Endothelial cell of umbilical vein (primary cell): ENCODE results near the gene MORC1. TPM values are rescaled to one million over a fixed set of nuclear protein-coding genes. Genes with fewer than 3 reads are reported as not detected.

ENCODE experiments used
- BruUV-seq: library from RNA; stranded (reverse); fragments of 400-500 nt; replicated peaks from 2 replicates; lab custom pipeline; 2021; lab: Mats Ljungman, UMichigan
- CTCF ChIA-PET: fragments of 300-600, 350-600 bp; sonication (Branson Sonifier 250); formaldehyde crosslinking; loops from one replicate; lab custom pipeline; 2021; ENCODE audit warnings: antibody characterized with exemption, inconsistent platforms; lab: Charles Lee
- POLR2A ChIA-PET: fragments of 300-600, 350-600 bp; sonication (Branson Sonifier 250); formaldehyde crosslinking; loops from one replicate; lab custom pipeline; 2021; ENCODE audit warnings: antibody characterized with exemption, inconsistent platforms; lab: Charles Lee
- DNase-seq: peaks from one replicate; pipeline ENCODE4 v3.0.0-alpha.2; 2011; ENCODE audit warnings: low read depth, low spot score
- FAIRE-seq: peaks from 2 replicates; lab custom pipeline; 2011; peaks lifted over from hg19 to GRCh38; lab: Jason Lieb, UNC
- H2AFZ ChIP-seq: 2 replicates; pipeline ENCODE4 v1.6.0; 2012; ENCODE audit warnings: low read depth, low read length, control low read depth, inconsistent platforms
- H3K27ac ChIP-seq: 2 replicates; pipeline ENCODE4 v1.5.1; 2011; ENCODE audit warnings: low read depth, mild to moderate bottlenecking, control low read depth, low read length, moderate library complexity; ENCODE audit not compliant: insufficient read depth
- H3K27me3 ChIP-seq, 2 experiments: 2 replicates each; pipeline versions ENCODE4 v1.6.0 to v1.6.1; 2011; ENCODE audit warnings: low read length in 2 of 2, mixed read lengths in 1 of 2; ENCODE audit not compliant: control insufficient read depth in 2 of 2, insufficient read depth in 2 of 2
- H3K36me3 ChIP-seq, 2 experiments: 2 replicates in 1 of 2; 3 replicates in 1 of 2; pipeline ENCODE4 v1.5.1; 2011; ENCODE audit warnings: low read length in 2 of 2, mild to moderate bottlenecking in 1 of 2, moderate library complexity in 1 of 2; ENCODE audit not compliant: control insufficient read depth in 2 of 2, insufficient read depth in 2 of 2; ENCODE audit errors: extremely low read depth in 1 of 2
- H3K4me1 ChIP-seq: 3 replicates; pipeline ENCODE4 v1.5.1; 2011; ENCODE audit warnings: mild to moderate bottlenecking, low read length; ENCODE audit not compliant: control insufficient read depth, insufficient read depth; ENCODE audit errors: extremely low read depth
- H3K4me2 ChIP-seq: 2 replicates; pipeline ENCODE4 v1.6.1; 2011; ENCODE audit warnings: low read length, control low read depth, mixed read lengths; ENCODE audit not compliant: insufficient read depth
- H3K4me3 ChIP-seq, 3 experiments: fragments of 200-600 bp in 1 of 3; sonication (generic), shearing (Covaris generic) in 1 of 3; replicated peaks in 1 of 3; 2 replicates each; pipeline ENCODE4 v1.5.1; 2011 to 2016; ENCODE audit warnings: control low read depth in 3 of 3, low read length in 3 of 3, mild to moderate bottlenecking in 2 of 3, inconsistent platforms in 1 of 3, low read depth in 1 of 3, moderate library complexity in 1 of 3; ENCODE audit not compliant: insufficient read depth in 1 of 3
- H3K79me2 ChIP-seq: 2 replicates; pipeline ENCODE4 v1.6.0; 2012; ENCODE audit warnings: low read length, inconsistent platforms; ENCODE audit not compliant: control insufficient read depth, insufficient read depth
- H3K9ac ChIP-seq: replicated peaks from 2 replicates; pipeline ENCODE3; 2011; ENCODE audit warnings: low read length, control low read depth; ENCODE audit not compliant: insufficient read depth; ENCODE audit errors: extremely low read depth
- H3K9me1 ChIP-seq: replicated peaks from 3 replicates; pipeline ENCODE4 v1.6.0; 2011; ENCODE audit warnings: mild to moderate bottlenecking, low read length; ENCODE audit not compliant: control insufficient read depth, insufficient read depth; ENCODE audit errors: extremely low read depth
- H3K9me3 ChIP-seq: replicated peaks from 2 replicates; pipeline ENCODE4 v1.5.1; 2012; ENCODE audit warnings: low read length, inconsistent platforms; ENCODE audit not compliant: control insufficient read depth, insufficient read depth
- H4K20me1 ChIP-seq: replicated peaks from 2 replicates; pipeline ENCODE3; 2011; ENCODE audit warnings: mild to moderate bottlenecking, low read length; ENCODE audit not compliant: control insufficient read depth, insufficient read depth; ENCODE audit errors: extremely low read depth
- EZH2 ChIP-seq: IDR thresholded peaks from 2 replicates; pipeline ENCODE4 v1.6.1; 2012; ENCODE audit warnings: borderline replicate concordance, low read depth, mild to moderate bottlenecking, moderate library complexity, low read length, inconsistent platforms; ENCODE audit not compliant: severe bottlenecking
- FOS ChIP-seq: IDR thresholded peaks from 2 replicates; pipeline ENCODE4 v1.6.1; 2011; ENCODE audit warnings: mild to moderate bottlenecking, low read length, moderate library complexity, borderline replicate concordance; ENCODE audit not compliant: insufficient read depth
- GATA2 ChIP-seq: IDR thresholded peaks from 2 replicates; pipeline ENCODE4 v1.7.0; 2011; ENCODE audit warnings: low read depth, mild to moderate bottlenecking, moderate library complexity, mixed read lengths, low read length; ENCODE audit not compliant: insufficient read length, insufficient read depth
- JUN ChIP-seq: IDR thresholded peaks from 2 replicates; pipeline ENCODE4 v1.6.1; 2011; ENCODE audit warnings: borderline replicate concordance, low read depth; ENCODE audit not compliant: insufficient read length, insufficient read depth
- MYC ChIP-seq: IDR thresholded peaks from one replicate; pipeline ENCODE4 v1.6.1; 2011; ENCODE audit warnings: mild to moderate bottlenecking, low read depth, low read length
- POLR2A ChIP-seq: IDR thresholded peaks from 2 replicates; pipeline ENCODE4 v1.6.1; 2012; ENCODE audit warnings: low read depth, mild to moderate bottlenecking, control low read depth, low read length
- POLR2AphosphoS5 ChIP-seq: IDR thresholded peaks from 2 replicates; pipeline ENCODE4 v1.6.1; 2012; ENCODE audit warnings: low read depth, mild to moderate bottlenecking, control low read depth, low read length, moderate library complexity; ENCODE audit not compliant: insufficient read depth
- dilution Hi-C: fragments of 300-500 bp; cut with MboI; formaldehyde crosslinking; loops from one replicate; pipeline ENCODE4 v1.15.0; 2019; ENCODE audit warnings: low sequenced_read_pairs; ENCODE audit not compliant: extremely low pct_ligation_motif_present
- intact Hi-C: fragments of 100-400 bp; cut with micrococcal nuclease; formaldehyde crosslinking; loops from one replicate; pipeline ENCODE4 v1.10.0; 2022
- polyA plus RNA-seq, 4 experiments: library from polyadenylated mRNA; depleted of rRNA in 3 of 4; stranded (reverse) in 3 of 4; unstranded in 1 of 4; fragments of >200 nt; gene quantifications; 2 replicates each; pipeline versions ENCODE4 v1.2.1 to v1.2.3, GENCODE V29; 2011 to 2012; ENCODE audit warnings: missing spikeins in 1 of 4
- total RNA-seq: library from RNA; stranded (reverse); gene quantifications from 2 replicates; pipeline ENCODE4 v1.2.3, GENCODE V29; 2021
- TF ChIP-seq, protein P1 (sequence below): IDR thresholded peaks from 2 replicates; pipeline ENCODE4 v1.6.1; 2011; ENCODE audit not compliant: insufficient read depth, insufficient read length
- TF ChIP-seq, protein P2 (sequence below), 2 donors: IDR thresholded peaks; 1 replicate in 1 of 2; 2 replicates in 1 of 2; pipeline ENCODE4 v1.5.1; 2011; ENCODE audit warnings: low read length in 2 of 2, mild to moderate bottlenecking in 2 of 2, moderate library complexity in 2 of 2, control low read depth in 1 of 2, inconsistent platforms in 1 of 2, low read depth in 1 of 2; ENCODE audit not compliant: insufficient read depth in 1 of 2; ENCODE audit errors: extremely low read depth in 1 of 2

Gene MORC1
- total and polyA plus RNA-seq, 2 donors (not counting 3 experiments of a cell fraction or from before 2014, with no cell fraction given), result not detected

DNA sequence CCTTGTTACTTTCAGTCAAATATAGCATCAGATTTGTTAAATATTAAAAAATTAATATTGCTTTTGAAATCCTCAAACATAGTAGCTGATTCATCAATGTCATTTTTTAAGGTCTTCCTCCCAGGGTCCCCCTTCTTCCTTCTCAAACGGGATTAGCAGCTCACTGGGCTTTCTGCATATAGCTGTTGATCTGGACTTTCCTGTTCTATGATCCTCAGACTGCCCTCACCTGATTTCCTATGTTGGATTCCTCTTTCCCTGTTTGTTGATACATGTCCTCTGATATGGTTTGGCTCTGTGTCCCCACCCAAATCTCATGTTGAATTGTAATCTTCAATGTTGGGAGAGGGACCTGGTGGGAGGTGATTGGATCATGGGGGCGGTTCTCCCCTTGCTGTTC, 170.1 kb downstream of the MORC1 start:
- POLR2A ChIA-PET, result no interaction called here
- CTCF ChIA-PET, result no interaction called here
- intact Hi-C loops (no loop called here), dilution Hi-C loops (no loop called here)
- DNase-seq (no peak), FAIRE-seq (no peak)
- no peaks in the 10 kb centered on the region for H3K27me3 ChIP-seq
- TF ChIP-seq POLR2A (no peak), GATA2 (no peak), MYC (no peak), JUN (no peak), EZH2 (no peak), FOS (no peak), POLR2AphosphoS5 (no peak)
- TF ChIP-seq, protein P1, sequence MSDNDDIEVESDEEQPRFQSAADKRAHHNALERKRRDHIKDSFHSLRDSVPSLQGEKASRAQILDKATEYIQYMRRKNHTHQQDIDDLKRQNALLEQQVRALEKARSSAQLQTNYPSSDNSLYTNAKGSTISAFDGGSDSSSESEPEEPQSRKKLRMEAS, result no peak
- TF ChIP-seq, protein P2, sequence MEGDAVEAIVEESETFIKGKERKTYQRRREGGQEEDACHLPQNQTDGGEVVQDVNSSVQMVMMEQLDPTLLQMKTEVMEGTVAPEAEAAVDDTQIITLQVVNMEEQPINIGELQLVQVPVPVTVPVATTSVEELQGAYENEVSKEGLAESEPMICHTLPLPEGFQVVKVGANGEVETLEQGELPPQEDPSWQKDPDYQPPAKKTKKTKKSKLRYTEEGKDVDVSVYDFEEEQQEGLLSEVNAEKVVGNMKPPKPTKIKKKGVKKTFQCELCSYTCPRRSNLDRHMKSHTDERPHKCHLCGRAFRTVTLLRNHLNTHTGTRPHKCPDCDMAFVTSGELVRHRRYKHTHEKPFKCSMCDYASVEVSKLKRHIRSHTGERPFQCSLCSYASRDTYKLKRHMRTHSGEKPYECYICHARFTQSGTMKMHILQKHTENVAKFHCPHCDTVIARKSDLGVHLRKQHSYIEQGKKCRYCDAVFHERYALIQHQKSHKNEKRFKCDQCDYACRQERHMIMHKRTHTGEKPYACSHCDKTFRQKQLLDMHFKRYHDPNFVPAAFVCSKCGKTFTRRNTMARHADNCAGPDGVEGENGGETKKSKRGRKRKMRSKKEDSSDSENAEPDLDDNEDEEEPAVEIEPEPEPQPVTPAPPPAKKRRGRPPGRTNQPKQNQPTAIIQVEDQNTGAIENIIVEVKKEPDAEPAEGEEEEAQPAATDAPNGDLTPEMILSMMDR (IDR thresholded peaks at IDR 0.05; ENCODE audit: extremely low read depth in 1 of 2, insufficient read depth in 1 of 2, low read depth in 1 of 2, low read length in 2 of 2), result no peak
- no peak overlapping the region for H3K9ac ChIP-seq
- H3K4me1 ChIP-seq, result no peaks in the 10 kb centered on the region
- no peak overlapping the region for H3K4me3 ChIP-seq
- no peak overlapping the region for H2AFZ ChIP-seq
- no peak overlapping the region for H3K27ac ChIP-seq
- H4K20me1 ChIP-seq, result no peaks in the 10 kb centered on the region
- H3K9me1 ChIP-seq, result no peaks in the 10 kb centered on the region
- H3K36me3 ChIP-seq, result no peaks in the 10 kb centered on the region
- H3K9me3 ChIP-seq, result no peaks in the 10 kb centered on the region
- no peaks in the 10 kb centered on the region for H3K79me2 ChIP-seq
- H3K4me2 ChIP-seq, result no peak overlapping the region
- no TSS peak for BruUV-seq
